Suprapubic skin (tissue), 4 donors: Measurements from ENCODE around the gene CAMK2A. TPM values are rescaled to one million over a fixed set of nuclear protein-coding genes. Genes with fewer than 3 reads are reported as not detected.

Source experiments
- DNase-seq, 2 donors: peaks; one replicate each; pipeline ENCODE4 v3.0.0-alpha.2; 2019; ENCODE audit warnings: low spot score in 2 of 2
- H3K27ac ChIP-seq: fragments of 200-600 bp; sonication (generic); one replicate; pipeline ENCODE4 v1.5.1; 2019
- H3K27me3 ChIP-seq: fragments of 200-600 bp; sonication (generic); one replicate; pipeline ENCODE4 v1.5.1; 2019
- H3K36me3 ChIP-seq: fragments of 200-600 bp; sonication (generic); one replicate; pipeline ENCODE4 v1.5.1; 2019
- H3K4me1 ChIP-seq: fragments of 200-600 bp; sonication (generic); one replicate; pipeline ENCODE4 v1.5.1; 2019
- H3K4me3 ChIP-seq: fragments of 200-600 bp; sonication (generic); one replicate; pipeline ENCODE4 v1.5.1; 2019; ENCODE audit warnings: mild to moderate bottlenecking
- H3K9me3 ChIP-seq: fragments of 200-600 bp; sonication (generic); one replicate; pipeline ENCODE4 v1.5.1; 2019
- CTCF ChIP-seq, 2 donors: fragments of 200-600 bp in 1 of 2; fragments of 450-650 bp in 1 of 2; sonication (generic) in 1 of 2; IDR thresholded peaks; one replicate each; pipeline ENCODE4 v1.5.1; 2016 to 2019; ENCODE audit warnings: antibody characterized with exemption in 2 of 2, mild to moderate bottlenecking in 1 of 2, moderate library complexity in 1 of 2
- EP300 ChIP-seq: sonication (generic); formaldehyde crosslinking; IDR thresholded peaks from one replicate; pipeline ENCODE4 v1.6.1; 2017; ENCODE audit warnings: antibody characterized with exemption
- POLR2A ChIP-seq, 2 donors: fragments of 450-650 bp; IDR thresholded peaks; one replicate each; pipeline ENCODE4 v1.6.1; 2017; ENCODE audit warnings: antibody characterized with exemption in 2 of 2, mild to moderate bottlenecking in 2 of 2, moderate library complexity in 2 of 2
- POLR2AphosphoS5 ChIP-seq, 3 donors: sonication (generic); formaldehyde crosslinking; IDR thresholded peaks; one replicate each; pipeline ENCODE4 v1.6.1; 2017; ENCODE audit warnings: antibody characterized with exemption in 3 of 3
- WGBS: methylation state at CpG from one replicate; pipeline ENCODE4 v1.1.5; 2018; 5-methylcytosine and 5-hydroxymethylcytosine counted together
- total RNA-seq, 4 donors: library from RNA; depleted of rRNA; stranded (reverse); fragments of >200 nt; gene quantifications; one replicate each; pipeline ENCODE4 v1.1.0, GENCODE V29; 2016

The CAMK2A gene
- total RNA-seq, 4 donors from 2014 or later: 0.26 to 0.64 TPM; not detected in 2

GRCh38 chr5:150315245-150315644, 25.7 kb upstream of the CAMK2A start:
- Histone ChIP-seq H3K36me3 (no peaks in the 10 kb centered on the region), H3K27me3 (no peaks in the 10 kb centered on the region), H3K27ac (no peak overlapping the region), H3K4me3 (no peak overlapping the region), H3K9me3 (no peaks in the 10 kb centered on the region), H3K4me1 (peaks cover 24% of the 10 kb centered on the region)
- TF ChIP-seq CTCF (IDR thresholded peaks at IDR 0.05) (no peak), EP300 (no peak), POLR2AphosphoS5 (IDR thresholded peaks at IDR 0.05) (no peak), POLR2A (IDR thresholded peaks at IDR 0.05) (no peak)
- 96% methylated on average over 4 of the region's 4 CpGs for WGBS
- DNase-seq: no peak

- DNase-seq: no peak
- H3K27me3 ChIP-seq: no peaks in the 10 kb centered on the region
- peaks cover 13% of the 10 kb centered on the region for H3K4me1 ChIP-seq
- H3K27ac ChIP-seq: no peak overlapping the region
- no peak for TF ChIP-seq POLR2AphosphoS5 (IDR thresholded peaks at IDR 0.05)
- TF ChIP-seq CTCF (IDR thresholded peaks at IDR 0.05): no peak
- no peak for TF ChIP-seq POLR2A (IDR thresholded peaks at IDR 0.05)
- no peak for TF ChIP-seq EP300
- no peaks in the 10 kb centered on the region for H3K36me3 ChIP-seq
- no peaks in the 10 kb centered on the region for H3K9me3 ChIP-seq
- H3K4me3 ChIP-seq: no peak overlapping the region
- WGBS: 74% methylated on average over 6 of the region's 6 CpGs
These were observed 24.5 kb upstream of the CAMK2A start for GRCh38 chr5:150313921-150314716.

GRCh38 chr5:150313501-150313900, 23.9 kb upstream of the CAMK2A start:
- TF ChIP-seq POLR2A (IDR thresholded peaks at IDR 0.05) (no peak), POLR2AphosphoS5 (IDR thresholded peaks at IDR 0.05) (no peak), CTCF (IDR thresholded peaks at IDR 0.05) (no peak), EP300 (no peak)
- Histone ChIP-seq H3K9me3 (no peaks in the 10 kb centered on the region), H3K36me3 (no peaks in the 10 kb centered on the region), H3K27me3 (no peaks in the 10 kb centered on the region), H3K4me1 (peaks cover 8% of the 10 kb centered on the region), H3K27ac (no peak overlapping the region), H3K4me3 (no peak overlapping the region)
- DNase-seq: no peak
- WGBS: 81% methylated on average over 6 of the region's 6 CpGs

- H3K36me3 ChIP-seq: no peaks in the 10 kb centered on the region
- TF ChIP-seq POLR2AphosphoS5 (IDR thresholded peaks at IDR 0.05) (no peak), POLR2A (IDR thresholded peaks at IDR 0.05) (no peak), EP300 (no peak), CTCF (IDR thresholded peaks at IDR 0.05) (no peak)
- no peak overlapping the region for H3K4me3 ChIP-seq
- no peaks in the 10 kb centered on the region for H3K9me3 ChIP-seq
- H3K4me1 ChIP-seq: peaks cover 2% of the 10 kb centered on the region
- no peak for DNase-seq
- no peaks in the 10 kb centered on the region for H3K27me3 ChIP-seq
- H3K27ac ChIP-seq: no peak overlapping the region
- 90% methylated on average over 6 of the region's 6 CpGs for WGBS
These were observed 22.9 kb upstream of the CAMK2A start for GRCh38 chr5:150312518-150312917.

GRCh38 chr5:150311015-150311692, 21.6 kb upstream of the CAMK2A start:
- Histone ChIP-seq H3K36me3 (no peaks in the 10 kb centered on the region), H3K4me1 (no peaks in the 10 kb centered on the region), H3K27ac (no peak overlapping the region), H3K9me3 (no peaks in the 10 kb centered on the region), H3K27me3 (no peaks in the 10 kb centered on the region), H3K4me3 (no peak overlapping the region)
- WGBS: 83% methylated on average over 7 of the region's 7 CpGs
- DNase-seq: no peak
- TF ChIP-seq CTCF (IDR thresholded peaks at IDR 0.05) (no peak), EP300 (no peak), POLR2A (IDR thresholded peaks at IDR 0.05) (no peak), POLR2AphosphoS5 (IDR thresholded peaks at IDR 0.05) (no peak)
